ACC112 (cell line): ENCODE results near the gene DEPDC4.
"Not testable (repeated sequence)": the region's sequence is repeated elsewhere in the genome, so short reads cannot be mapped to it uniquely, and the experiment has no call there.

Source experiments
- H2AFZ ChIP-seq: fragments of 200-600 bp; sonication (generic); one replicate; pipeline ENCODE4 v1.6.0; 2017; ENCODE audit warnings: antibody characterized with exemption, low read length; ENCODE audit not compliant: unreplicated experiment
- H3K27ac ChIP-seq: fragments of 200-600 bp; sonication (generic); 2 replicates; pipeline ENCODE4 v1.5.1; 2014; ENCODE audit warnings: low read depth, mild to moderate bottlenecking, antibody characterized with exemption, low read length, moderate library complexity
- H3K27me3 ChIP-seq: fragments of 200-600 bp; sonication (generic); 2 replicates; pipeline ENCODE4 v1.6.1; 2014; ENCODE audit warnings: mild to moderate bottlenecking, antibody characterized with exemption, low read length, moderate library complexity, mixed read lengths; ENCODE audit not compliant: insufficient read depth
- H3K36me3 ChIP-seq: fragments of 200-600 bp; sonication (generic); 2 replicates; pipeline ENCODE4 v1.6.1; 2016; ENCODE audit warnings: mild to moderate bottlenecking, antibody characterized with exemption, low read length, moderate library complexity, mixed read lengths; ENCODE audit not compliant: insufficient read depth
- H3K4me1 ChIP-seq: fragments of 200-600 bp; sonication (generic); one replicate; pipeline ENCODE4 v1.6.1; 2016; ENCODE audit warnings: low read length, mixed read lengths; ENCODE audit not compliant: insufficient read depth, unreplicated experiment, control insufficient read depth
- H3K4me3 ChIP-seq: fragments of 200-600 bp; sonication (generic); 2 replicates; pipeline ENCODE4 v1.5.1; 2014; ENCODE audit warnings: mild to moderate bottlenecking, low read depth, low read length
- H3K79me2 ChIP-seq: fragments of 200-600 bp; sonication (generic); one replicate; pipeline ENCODE4 v1.6.0; 2016; ENCODE audit warnings: low read length; ENCODE audit not compliant: control insufficient read depth, unreplicated experiment, insufficient read depth

Gene DEPDC4

DNA sequence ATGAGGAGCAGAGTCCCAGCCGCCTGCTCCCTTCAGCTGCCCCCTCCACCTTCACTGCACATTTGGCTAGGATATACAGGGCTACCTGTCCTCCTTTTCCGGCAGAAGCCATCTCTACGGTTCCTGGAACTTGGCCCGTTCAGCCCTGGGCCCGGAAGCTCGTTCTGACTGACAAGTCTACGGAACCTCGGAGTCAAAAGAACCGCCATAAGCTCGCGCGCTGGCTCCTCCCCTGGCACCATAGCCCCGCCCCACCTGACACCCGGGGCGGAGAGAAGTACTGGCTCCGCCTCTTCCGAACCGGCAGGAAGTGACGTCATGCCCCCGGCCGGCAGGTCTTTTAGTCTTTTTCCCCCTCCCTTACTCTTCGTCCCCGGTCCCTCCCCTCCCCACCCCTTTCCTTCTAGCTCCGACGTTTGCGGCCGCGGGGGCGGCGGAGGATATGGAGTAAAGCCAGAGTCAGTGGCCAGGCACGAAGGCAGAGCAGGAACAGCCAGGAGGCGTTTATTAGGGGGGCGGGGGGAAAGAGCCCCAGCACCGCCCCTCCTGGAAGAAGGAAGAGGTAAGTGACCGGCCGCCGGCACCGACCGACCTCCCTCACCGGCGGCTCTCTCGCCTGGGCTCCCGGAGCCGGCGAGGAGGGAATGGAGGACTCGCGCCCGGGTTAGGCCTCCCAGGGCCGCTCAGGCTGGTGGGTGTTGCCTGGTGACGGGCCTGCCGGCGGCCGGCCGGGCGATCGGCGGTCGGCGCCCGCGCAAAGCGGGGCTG lies at the start of gene DEPDC4, which contains the start of gene SCYL2:
DEPDC4 (minus strand) TSS at position 245 of the 768 bp plus-strand sequence; CDS start at position 242, 3 bp downstream.
SCYL2 (plus strand) TSS at position 343 of the 768 bp plus-strand sequence. CDS start 15,794 bp downstream, outside the sequence.
- peaks cover 42% of the 10 kb centered on the region for H3K79me2 ChIP-seq

DNA sequence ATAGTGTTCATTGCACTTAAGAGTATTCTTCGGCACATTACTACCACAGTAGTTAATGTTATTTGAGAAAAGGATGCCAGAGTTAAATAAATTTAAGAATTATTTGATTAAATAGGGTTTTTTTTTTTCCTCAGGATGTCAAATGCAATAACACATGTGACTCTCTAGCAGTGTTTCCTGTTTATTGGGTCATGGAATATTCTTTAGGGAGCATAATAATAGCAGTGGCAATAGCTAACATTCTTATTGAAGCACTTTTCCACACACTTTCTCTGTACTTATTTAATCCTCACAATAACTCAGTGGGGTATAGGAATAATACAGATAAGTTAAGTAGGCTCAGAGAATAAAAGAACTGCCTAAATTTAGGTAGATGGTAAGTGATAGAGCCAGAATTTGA lies 44.4 kb upstream of the DEPDC4 start:
- Histone ChIP-seq H2AFZ (no peak overlapping the region), H3K4me1 (no peaks in the 10 kb centered on the region), H3K79me2 (no peaks in the 10 kb centered on the region), H3K4me3 (no peak overlapping the region), H3K27me3 (no peaks in the 10 kb centered on the region), H3K27ac (no peak overlapping the region), H3K36me3 (no peaks in the 10 kb centered on the region; the same call in 1 of the 2 replicates)

More for the DNA sequence above, at the start of gene DEPDC4, which contains the start of gene SCYL2:
- peak within 1 kb of the TSS; percentile 79 for H3K27ac ChIP-seq
- H3K4me1 ChIP-seq, result peaks cover 15% of the 10 kb centered on the region
- peak within 1 kb of the TSS; percentile 96 for H2AFZ ChIP-seq
- peak within 1 kb of the TSS; percentile 96 for H3K4me3 ChIP-seq
- H3K27me3 ChIP-seq, result no peaks in the 10 kb centered on the region
- H3K36me3 ChIP-seq, result no peaks in the 10 kb centered on the region

DNA sequence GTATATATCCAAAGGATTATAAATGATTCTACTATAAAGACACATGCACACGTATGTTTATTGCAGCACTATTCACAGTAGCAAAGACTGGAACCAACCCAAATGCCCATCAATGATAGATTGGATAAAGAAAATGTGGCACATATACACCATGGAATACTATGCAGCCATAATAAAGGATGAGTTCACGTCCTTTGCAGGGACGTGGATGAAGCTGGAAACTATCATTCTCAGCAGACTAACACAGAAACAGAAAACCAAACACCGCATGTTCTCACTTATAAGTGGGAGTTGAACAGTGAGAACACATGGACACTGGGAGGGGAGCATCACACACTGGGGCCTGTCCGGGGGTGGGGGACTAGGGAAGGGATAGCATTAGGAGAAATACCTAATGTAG lies 41.3 kb upstream of the DEPDC4 start:
- not testable (repeated sequence) for H2AFZ ChIP-seq, H3K27ac ChIP-seq, H3K27me3 ChIP-seq, H3K79me2 ChIP-seq, H3K4me3 ChIP-seq, H3K4me1 ChIP-seq
- H3K36me3 ChIP-seq, result peaks cover 11% of the 10 kb centered on the region; the same call in 1 of the 2 replicates

DNA sequence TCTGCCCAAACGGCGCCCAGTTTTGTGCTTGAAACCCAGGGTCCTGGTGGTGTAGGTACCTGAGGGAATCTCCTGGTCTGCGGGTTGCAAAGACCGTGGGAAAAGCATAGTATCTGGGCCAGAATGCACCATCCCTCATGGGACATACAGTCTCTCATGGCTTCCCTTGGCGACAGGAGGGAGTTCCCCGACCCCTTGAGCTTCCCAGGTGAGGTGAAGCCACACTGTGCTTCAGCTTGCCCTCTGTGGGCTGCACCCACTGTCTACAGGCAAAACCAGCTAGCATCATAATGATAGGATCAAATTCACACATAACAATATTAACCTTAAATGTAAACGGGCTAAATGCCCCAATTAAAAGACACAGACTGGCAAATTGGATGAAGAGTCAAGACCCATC lies 37.5 kb upstream of the DEPDC4 start:
- H2AFZ ChIP-seq, H3K27ac ChIP-seq, H3K27me3 ChIP-seq, H3K79me2 ChIP-seq, H3K4me3 ChIP-seq, H3K4me1 ChIP-seq: not testable (repeated sequence)
- peaks cover 32% of the 10 kb centered on the region for H3K36me3 ChIP-seq

DNA sequence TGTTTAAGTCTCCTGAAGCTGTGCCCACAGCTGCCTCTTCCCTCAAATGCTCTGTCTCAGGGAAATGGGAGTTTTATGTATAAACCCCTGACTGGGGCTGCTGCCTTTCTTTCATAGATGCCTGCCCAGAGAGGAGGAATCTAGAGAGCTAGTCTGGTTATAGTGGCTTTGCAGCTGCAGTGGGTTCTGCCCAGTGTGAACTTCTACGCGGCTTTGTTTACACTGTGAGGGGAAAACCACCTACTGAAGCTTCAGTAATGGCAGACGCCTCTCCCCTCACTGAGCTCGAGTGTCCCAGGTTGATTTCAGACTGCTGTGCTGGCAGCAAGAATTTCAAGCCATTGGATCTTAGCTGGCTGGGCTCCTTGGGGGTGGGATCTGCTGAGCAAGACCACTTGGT lies 37.0 kb upstream of the DEPDC4 start:
- H3K4me1 ChIP-seq, result no peaks in the 10 kb centered on the region
- no peak overlapping the region for H3K27ac ChIP-seq
- no peaks in the 10 kb centered on the region for H3K27me3 ChIP-seq
- no peak overlapping the region for H3K4me3 ChIP-seq
- no peaks in the 10 kb centered on the region for H3K79me2 ChIP-seq
- no peak overlapping the region for H2AFZ ChIP-seq
- peaks cover 32% of the 10 kb centered on the region for H3K36me3 ChIP-seq

DNA sequence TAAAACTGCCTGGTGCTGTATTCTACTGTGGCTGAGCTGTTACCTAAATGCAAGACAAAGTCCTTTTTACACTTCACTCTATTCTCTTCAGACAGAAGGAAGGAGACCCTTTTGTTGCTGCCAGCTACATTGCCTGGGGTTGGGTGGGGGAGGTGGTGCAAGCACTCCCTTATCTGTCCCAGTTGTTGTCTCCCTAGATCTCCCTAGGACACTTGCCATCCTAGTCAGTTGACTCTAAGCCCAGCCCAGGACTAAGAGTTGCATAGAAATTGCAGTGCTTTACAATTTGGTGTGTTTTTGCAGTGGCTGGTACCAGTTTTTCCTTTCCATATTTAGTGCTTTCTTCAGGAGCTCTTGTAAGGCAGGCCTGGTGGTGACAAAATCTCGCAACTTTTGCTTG lies 35.2 kb upstream of the DEPDC4 start:
- H2AFZ ChIP-seq, result no peak overlapping the region
- H3K4me3 ChIP-seq, result no peak overlapping the region
- peaks cover 32% of the 10 kb centered on the region for H3K36me3 ChIP-seq
- H3K27ac ChIP-seq, result no peak overlapping the region
- H3K27me3 ChIP-seq, result no peaks in the 10 kb centered on the region
- H3K4me1 ChIP-seq, result no peaks in the 10 kb centered on the region
- H3K79me2 ChIP-seq, result no peaks in the 10 kb centered on the region

DNA sequence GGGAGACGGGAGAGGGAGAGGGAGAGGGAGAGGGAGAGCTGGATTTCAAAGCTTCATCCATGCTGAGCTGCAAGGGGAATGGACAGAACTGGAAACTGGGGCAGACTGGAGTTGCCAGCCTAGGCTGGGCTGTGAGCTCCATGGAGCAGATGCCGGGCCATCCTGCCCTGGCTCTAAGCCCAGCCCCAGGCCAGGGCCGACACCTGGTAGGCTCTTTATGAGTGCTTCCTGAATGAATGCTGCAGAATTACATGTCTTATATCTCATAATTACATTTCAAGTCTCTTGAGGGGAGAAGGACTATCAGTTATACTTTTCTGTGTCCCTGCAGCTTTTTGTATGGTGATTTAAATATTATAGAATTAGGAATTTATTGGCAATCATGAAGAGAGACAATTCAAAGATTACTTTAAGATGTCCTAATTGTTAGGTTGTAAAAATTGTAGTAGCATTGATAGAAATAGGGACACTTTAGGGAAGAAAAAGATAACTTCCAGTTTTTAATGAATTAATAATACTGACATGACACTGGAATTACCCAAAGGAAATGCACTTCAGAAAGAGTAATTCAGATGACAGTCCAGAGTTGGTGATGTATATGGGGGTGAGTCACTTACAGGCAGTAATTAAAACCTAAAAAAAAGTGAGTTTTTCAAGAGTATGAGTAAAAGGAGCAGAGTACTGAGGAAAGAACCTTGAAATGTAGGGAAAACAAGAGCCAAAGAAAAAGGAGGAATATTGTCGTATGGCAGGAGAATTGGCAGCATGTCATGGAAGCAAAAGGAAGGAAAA lies 29.1 kb upstream of the DEPDC4 start:
- Histone ChIP-seq H3K4me3 (no peak overlapping the region), H3K36me3 (peaks cover 18% of the 10 kb centered on the region), H3K79me2 (peaks cover 3% of the 10 kb centered on the region), H2AFZ (no peak overlapping the region), H3K27ac (no peak overlapping the region), H3K27me3 (no peaks in the 10 kb centered on the region), H3K4me1 (no peaks in the 10 kb centered on the region)

DNA sequence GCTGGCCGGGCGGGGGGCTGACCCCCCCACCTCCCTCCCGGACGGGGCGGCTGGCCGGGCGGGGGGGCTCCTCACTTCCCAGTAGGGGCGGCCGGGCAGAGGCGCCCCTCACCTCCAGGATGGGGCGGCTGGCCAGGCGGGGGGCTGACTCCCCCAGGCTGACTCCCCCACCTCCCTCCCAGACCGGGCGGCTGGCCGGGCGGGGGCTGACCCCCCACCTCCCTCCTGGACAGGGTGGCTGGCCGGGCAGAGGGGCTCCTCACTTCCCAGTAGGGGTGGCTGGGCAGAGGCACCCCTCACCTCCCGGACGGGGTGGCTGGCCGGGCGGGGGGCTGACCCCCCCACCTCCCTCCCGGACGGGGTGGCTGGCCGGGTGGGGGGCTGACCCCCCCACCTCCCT lies 27.5 kb upstream of the DEPDC4 start:
- not testable (repeated sequence) for H3K27ac ChIP-seq, H3K27me3 ChIP-seq, H3K4me3 ChIP-seq, H3K36me3 ChIP-seq, H3K4me1 ChIP-seq, H3K79me2 ChIP-seq, H2AFZ ChIP-seq

DNA sequence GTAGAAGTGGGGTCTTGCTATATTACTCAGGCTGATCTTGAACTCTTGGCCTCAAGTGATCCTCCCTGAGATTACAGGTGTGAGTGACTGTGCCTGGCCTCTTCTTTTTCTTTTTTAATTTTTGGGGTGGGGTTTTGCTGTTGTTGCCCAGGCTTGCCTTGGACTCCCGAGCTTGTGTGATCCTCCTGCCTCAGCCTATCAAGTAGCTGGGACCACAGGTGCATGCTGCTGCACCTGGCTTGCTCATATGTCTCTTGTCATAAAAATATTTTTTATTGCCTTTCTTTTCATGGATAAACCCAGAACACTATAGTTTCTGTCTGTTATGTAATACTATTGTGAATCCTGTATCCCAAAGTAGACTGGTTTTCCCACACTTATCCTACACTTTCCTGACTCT lies 26.1 kb upstream of the DEPDC4 start:
- H3K79me2 ChIP-seq, result peaks cover 3% of the 10 kb centered on the region
- H3K36me3 ChIP-seq, result peaks cover 6% of the 10 kb centered on the region; the same call in 1 of the 2 replicates
- H3K27me3 ChIP-seq, result no peaks in the 10 kb centered on the region
- H3K4me1 ChIP-seq, result no peaks in the 10 kb centered on the region
- no peak overlapping the region for H3K4me3 ChIP-seq
- no peak overlapping the region for H2AFZ ChIP-seq
- H3K27ac ChIP-seq, result no peak overlapping the region

DNA sequence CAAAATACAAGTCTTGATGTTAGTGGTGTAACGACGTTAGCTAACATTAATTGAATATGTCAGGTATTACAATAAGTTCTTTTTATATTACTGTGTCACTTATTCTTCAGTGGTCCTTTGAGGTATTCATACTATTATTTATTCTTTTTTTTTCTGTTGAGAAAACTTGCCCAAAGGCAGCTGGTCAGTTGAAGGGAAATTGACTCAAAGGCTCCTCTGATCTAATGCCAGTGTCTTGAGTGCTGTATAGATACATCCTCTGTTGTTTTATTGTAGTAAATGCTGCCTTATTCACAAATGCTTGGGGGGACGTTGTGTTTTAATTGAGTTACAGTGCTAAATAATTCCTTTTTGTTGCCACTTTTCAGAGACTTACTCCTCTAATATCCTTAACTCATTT lies 23.1 kb upstream of the DEPDC4 start:
- H3K27ac ChIP-seq, result no peak overlapping the region
- H3K27me3 ChIP-seq, result no peaks in the 10 kb centered on the region
- no peak overlapping the region for H3K4me3 ChIP-seq
- peaks cover 3% of the 10 kb centered on the region for H3K79me2 ChIP-seq
- peaks cover 6% of the 10 kb centered on the region; the same call in 1 of the 2 replicates for H3K36me3 ChIP-seq
- no peaks in the 10 kb centered on the region for H3K4me1 ChIP-seq
- no peak overlapping the region for H2AFZ ChIP-seq
